IPS-20b (cell line): ENCODE results near the gene HPS1.

ENCODE experiments used
- H3K27ac ChIP-seq: one replicate; pipeline ENCODE4 v1.5.1; 2013; ENCODE audit warnings: low read length
- H3K27me3 ChIP-seq: 2 replicates; pipeline ENCODE4 v1.6.1; 2013; ENCODE audit warnings: mild to moderate bottlenecking, low read length, inconsistent platforms; ENCODE audit not compliant: insufficient read depth
- H3K36me3 ChIP-seq: 2 replicates; pipeline ENCODE4 v1.6.1; 2013; ENCODE audit warnings: low read depth, mild to moderate bottlenecking, inconsistent platforms, low read length, moderate library complexity; ENCODE audit not compliant: insufficient read depth
- H3K4me1 ChIP-seq: 2 replicates; pipeline ENCODE4 v1.6.1; 2013; ENCODE audit warnings: mild to moderate bottlenecking, control low read depth, inconsistent platforms, low read length, moderate library complexity; ENCODE audit not compliant: insufficient read depth
- H3K4me3 ChIP-seq: 2 replicates; pipeline ENCODE4 v1.5.1; 2013; ENCODE audit warnings: mild to moderate bottlenecking, low read length, inconsistent platforms
- H3K9ac ChIP-seq: 2 replicates; pipeline ENCODE4 v1.6.1; 2013; ENCODE audit warnings: low read depth, mild to moderate bottlenecking, inconsistent platforms, low read length, moderate library complexity
- H3K9me3 ChIP-seq: 2 replicates; pipeline ENCODE4 v1.6.1; 2013; ENCODE audit warnings: mild to moderate bottlenecking, low read depth, low read length, inconsistent platforms; ENCODE audit not compliant: insufficient read depth

Gene HPS1

DNA sequence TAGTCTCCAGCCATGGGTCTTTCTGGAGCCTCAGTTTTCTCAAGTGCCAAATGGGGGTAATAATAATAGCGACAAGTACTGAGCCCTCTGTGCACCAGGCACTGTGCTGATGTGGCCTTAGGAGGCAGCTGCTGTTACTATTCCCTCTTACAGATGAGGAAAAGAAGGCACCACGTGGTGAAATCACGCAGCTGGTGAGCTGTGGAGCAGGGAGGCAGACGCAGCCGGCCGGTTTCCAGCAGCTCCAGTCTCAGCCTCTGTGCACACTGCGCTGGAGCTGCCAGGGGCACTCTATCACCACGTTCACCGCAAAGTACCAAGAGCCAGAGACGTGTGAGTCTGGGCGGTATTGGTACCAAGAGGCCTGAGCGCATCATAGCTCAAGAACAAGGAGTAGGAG is 41.3 kb downstream of the HPS1 start:
- H3K36me3 ChIP-seq, result no peaks in the 10 kb centered on the region
- no peak overlapping the region for H3K9ac ChIP-seq
- H3K27me3 ChIP-seq, result no peaks in the 10 kb centered on the region
- H3K4me1 ChIP-seq, result no peaks in the 10 kb centered on the region
- no peak overlapping the region for H3K27ac ChIP-seq
- H3K9me3 ChIP-seq, result no peaks in the 10 kb centered on the region
- H3K4me3 ChIP-seq, result no peak overlapping the region

DNA sequence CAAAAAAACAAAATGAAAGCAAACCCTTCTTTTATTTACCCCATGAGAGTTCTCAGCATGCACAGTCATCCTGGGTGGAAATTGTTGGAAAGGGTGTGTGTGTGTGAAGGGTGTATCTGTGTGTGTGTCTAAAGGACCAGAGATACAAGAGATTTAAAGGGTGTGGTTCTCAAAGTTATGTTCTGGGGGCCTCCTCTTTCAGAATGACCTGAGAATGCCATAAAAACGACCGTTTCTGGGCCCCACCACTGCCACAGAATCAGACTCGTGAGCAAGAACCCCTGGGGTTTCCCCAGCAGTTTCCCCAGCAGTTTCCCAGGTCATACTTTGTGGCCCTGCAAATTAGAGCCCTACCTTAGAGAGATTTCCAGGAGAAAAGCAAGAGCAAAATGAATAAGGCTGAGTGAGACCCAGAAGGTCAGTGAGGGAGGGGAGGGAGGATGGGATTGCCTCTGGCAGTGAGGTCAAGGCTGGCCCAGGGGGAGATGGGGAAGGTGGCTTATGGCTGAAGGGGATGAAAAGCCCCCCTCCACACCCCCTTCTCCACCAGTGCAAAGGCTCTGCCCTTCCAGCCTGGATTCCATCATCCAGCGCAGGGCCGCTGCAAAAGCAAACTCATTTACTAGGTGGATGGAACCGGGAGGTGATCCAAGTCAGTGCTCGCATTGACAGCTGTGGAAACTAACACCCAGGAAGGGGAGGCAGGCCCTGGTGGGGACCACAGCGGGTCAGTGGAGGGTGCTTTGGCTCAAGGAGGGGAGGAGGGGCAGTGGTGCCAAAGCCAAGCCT is 42.0 kb downstream of the HPS1 start:
- no peak overlapping the region for H3K4me3 ChIP-seq
- no peak overlapping the region for H3K27ac ChIP-seq
- no peak overlapping the region for H3K9ac ChIP-seq

DNA sequence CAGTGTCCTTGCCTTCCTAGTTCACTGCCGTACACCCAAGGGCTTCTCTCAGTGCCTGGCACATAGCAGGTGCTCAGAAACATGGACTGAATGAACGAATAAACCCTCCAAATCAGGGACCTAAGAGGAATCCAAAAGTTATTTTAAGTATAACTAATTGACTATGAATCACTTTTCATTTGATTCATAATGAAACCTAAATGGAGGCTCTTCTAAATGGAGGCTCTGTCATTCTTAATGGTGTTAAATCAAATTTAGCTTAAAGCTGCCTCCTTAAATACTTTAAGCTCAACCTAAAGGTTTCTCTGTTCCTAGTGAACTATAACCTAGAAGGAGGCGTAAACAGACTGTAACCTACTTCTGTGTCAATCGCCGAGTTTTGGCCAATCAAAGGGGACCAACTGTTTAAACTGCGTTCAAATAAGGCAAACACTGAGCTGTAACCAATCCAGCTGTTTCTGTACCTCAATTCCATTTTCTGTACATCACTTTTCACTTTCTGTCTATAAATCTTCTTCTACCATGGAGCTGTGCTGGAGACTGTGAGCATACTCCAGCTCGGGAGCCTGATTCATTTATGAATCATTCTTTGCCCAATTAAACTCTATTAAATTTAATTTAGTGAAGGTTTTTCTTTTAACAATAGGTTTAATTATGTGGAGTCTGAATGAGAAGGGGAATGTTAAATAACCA is 42.8 kb downstream of the HPS1 start:
- no peak overlapping the region for H3K4me3 ChIP-seq
- H3K36me3 ChIP-seq, result no peaks in the 10 kb centered on the region
- no peak overlapping the region for H3K9ac ChIP-seq
- no peaks in the 10 kb centered on the region for H3K27me3 ChIP-seq
- no peak overlapping the region for H3K27ac ChIP-seq
- H3K4me1 ChIP-seq, result no peaks in the 10 kb centered on the region
- no peaks in the 10 kb centered on the region for H3K9me3 ChIP-seq

More for the DNA sequence above, 42.0 kb downstream of the HPS1 start:
- Histone ChIP-seq H3K27me3 (no peaks in the 10 kb centered on the region), H3K4me1 (no peaks in the 10 kb centered on the region), H3K9me3 (no peaks in the 10 kb centered on the region), H3K36me3 (no peaks in the 10 kb centered on the region)

DNA sequence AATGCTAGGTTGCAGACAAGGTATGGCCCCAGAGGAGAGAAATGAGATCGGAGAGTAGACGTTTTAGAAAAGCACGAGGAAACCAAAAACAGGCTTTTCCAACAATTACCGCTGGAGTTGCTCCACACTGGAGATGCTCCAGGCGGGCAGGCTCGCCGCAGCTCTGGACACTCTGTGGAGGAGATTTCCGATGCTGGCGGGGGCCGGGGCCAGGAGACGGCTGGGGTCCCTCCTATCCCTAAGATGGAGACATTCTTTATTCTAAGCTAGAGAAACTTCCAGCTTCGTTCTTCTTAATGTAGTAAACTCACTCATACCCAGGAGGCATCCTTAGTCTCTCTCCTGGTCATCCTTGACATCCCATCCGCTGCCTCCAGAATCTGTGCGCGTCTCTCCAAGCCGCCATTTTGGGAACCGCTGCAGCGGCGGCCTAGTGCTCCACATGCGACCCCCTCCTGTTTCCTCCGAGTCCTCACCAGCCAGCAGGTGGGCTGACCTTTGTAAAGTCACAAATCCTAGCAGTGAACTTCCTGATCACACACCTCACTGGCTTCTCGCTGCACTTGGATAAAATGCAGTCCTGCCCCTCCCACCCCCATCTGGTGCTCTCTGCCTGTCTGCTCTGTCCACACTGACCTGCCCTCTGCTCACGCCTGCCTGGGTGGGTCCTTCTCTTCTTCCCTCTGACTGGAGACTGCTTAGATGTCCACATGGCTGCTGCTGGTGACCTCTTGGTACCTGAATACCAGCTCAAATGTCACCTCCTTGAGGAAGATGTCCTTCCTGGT is 43.6 kb downstream of the HPS1 start:
- H3K27me3 ChIP-seq, result no peaks in the 10 kb centered on the region
- no peak overlapping the region for H3K9ac ChIP-seq
- H3K4me3 ChIP-seq, result no peak overlapping the region
- no peaks in the 10 kb centered on the region for H3K36me3 ChIP-seq
- H3K9me3 ChIP-seq, result no peaks in the 10 kb centered on the region
- no peak overlapping the region for H3K27ac ChIP-seq
- H3K4me1 ChIP-seq, result no peaks in the 10 kb centered on the region

DNA sequence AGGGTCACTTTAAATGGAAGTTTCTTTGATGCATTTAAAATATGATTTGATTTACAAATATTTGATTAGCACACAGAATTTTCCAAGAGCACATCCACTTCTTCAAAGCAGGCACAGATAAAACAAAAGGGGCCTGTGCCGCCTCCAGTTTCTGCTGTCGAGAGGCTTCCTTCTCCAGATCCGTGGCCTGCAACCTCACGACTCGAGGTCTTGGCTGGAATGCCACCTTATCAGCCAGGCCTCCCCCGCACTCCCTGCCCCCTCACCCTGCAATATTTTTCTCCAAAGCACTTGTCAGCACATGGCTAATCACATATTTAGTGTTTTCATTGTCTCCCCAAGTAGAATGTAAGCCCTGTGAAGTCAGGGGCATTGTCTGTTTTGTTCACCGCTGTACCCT is 44.3 kb downstream of the HPS1 start:
- no peaks in the 10 kb centered on the region for H3K36me3 ChIP-seq
- H3K4me3 ChIP-seq, result no peak overlapping the region
- H3K9me3 ChIP-seq, result no peaks in the 10 kb centered on the region
- no peak overlapping the region for H3K27ac ChIP-seq
- H3K27me3 ChIP-seq, result no peaks in the 10 kb centered on the region
- no peak overlapping the region for H3K9ac ChIP-seq
- no peaks in the 10 kb centered on the region for H3K4me1 ChIP-seq

DNA sequence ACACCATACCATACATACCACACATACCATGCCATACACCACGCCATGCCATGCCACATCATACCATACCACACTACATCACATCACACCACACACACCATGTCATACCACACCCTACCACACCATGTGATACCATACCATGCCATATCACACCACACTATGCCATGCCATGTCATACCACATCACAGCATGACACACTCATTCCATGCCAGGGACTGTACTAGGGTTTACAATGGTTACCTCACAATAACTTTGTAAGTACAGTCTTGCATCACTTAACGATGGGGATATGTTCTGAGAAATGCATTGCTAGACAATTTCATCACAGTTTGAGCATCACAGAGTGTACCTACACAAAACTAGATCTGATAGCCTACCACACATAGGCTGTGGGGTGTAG is 46.3 kb downstream of the HPS1 start:
- no peaks in the 10 kb centered on the region for H3K27me3 ChIP-seq
- H3K4me1 ChIP-seq, result no peaks in the 10 kb centered on the region
- H3K27ac ChIP-seq, result no peak overlapping the region
- no peaks in the 10 kb centered on the region for H3K9me3 ChIP-seq
- no peak overlapping the region for H3K4me3 ChIP-seq
- H3K9ac ChIP-seq, result no peak overlapping the region
- no peaks in the 10 kb centered on the region for H3K36me3 ChIP-seq

DNA sequence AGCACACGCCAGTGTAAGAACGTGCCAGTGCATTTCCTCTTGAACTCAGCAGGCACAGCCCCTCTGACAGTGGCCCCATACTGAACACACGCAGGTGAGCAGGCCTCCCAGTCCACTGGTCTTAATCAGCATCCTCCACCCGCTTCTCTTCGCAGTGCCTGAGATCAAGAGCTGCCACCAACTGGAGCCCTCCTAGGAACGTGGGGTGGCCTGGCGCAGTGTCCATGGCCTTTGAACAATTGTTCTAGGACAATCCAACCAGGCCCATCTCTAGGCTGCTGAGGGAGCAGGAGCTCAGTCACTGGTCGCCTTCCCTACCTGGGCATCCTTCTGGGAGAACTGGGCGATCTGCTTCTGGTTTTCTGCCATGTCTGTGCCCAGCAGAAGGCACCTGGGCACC is 47.0 kb downstream of the HPS1 start:
- no peaks in the 10 kb centered on the region for H3K27me3 ChIP-seq
- no peak overlapping the region for H3K4me3 ChIP-seq
- H3K9ac ChIP-seq, result no peak overlapping the region
- no peaks in the 10 kb centered on the region for H3K9me3 ChIP-seq
- H3K36me3 ChIP-seq, result no peaks in the 10 kb centered on the region
- H3K4me1 ChIP-seq, result no peaks in the 10 kb centered on the region
- H3K27ac ChIP-seq, result no peak overlapping the region

DNA sequence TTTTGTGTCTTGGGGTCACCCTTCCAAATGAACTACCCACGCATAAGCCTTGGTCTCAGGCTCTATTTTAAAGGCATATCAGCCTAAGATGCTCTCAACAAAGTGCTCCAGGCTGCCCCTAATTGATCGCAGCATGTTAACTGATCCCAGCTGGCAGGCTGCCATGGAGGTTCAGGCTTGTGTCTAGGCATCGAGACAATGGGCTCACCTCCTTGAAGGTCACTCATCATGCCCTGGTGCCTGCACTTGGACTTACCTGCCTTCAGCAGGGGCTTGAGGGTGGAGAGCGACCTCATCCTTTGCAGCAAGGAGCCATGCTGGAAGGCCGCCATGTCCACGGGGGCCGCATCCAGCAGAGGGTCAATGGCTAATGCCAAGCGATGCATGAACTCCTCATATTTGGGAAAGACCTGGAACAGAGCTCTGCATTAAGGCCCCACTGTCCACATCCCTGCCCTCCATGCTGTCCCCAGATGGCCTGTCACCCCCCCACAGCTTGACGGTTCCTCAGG is 49.6 kb downstream of the HPS1 start:
- Histone ChIP-seq H3K9ac (no peak overlapping the region), H3K27ac (no peak overlapping the region), H3K4me3 (no peak overlapping the region), H3K36me3 (no peaks in the 10 kb centered on the region), H3K9me3 (no peaks in the 10 kb centered on the region), H3K27me3 (no peaks in the 10 kb centered on the region), H3K4me1 (no peaks in the 10 kb centered on the region)

DNA sequence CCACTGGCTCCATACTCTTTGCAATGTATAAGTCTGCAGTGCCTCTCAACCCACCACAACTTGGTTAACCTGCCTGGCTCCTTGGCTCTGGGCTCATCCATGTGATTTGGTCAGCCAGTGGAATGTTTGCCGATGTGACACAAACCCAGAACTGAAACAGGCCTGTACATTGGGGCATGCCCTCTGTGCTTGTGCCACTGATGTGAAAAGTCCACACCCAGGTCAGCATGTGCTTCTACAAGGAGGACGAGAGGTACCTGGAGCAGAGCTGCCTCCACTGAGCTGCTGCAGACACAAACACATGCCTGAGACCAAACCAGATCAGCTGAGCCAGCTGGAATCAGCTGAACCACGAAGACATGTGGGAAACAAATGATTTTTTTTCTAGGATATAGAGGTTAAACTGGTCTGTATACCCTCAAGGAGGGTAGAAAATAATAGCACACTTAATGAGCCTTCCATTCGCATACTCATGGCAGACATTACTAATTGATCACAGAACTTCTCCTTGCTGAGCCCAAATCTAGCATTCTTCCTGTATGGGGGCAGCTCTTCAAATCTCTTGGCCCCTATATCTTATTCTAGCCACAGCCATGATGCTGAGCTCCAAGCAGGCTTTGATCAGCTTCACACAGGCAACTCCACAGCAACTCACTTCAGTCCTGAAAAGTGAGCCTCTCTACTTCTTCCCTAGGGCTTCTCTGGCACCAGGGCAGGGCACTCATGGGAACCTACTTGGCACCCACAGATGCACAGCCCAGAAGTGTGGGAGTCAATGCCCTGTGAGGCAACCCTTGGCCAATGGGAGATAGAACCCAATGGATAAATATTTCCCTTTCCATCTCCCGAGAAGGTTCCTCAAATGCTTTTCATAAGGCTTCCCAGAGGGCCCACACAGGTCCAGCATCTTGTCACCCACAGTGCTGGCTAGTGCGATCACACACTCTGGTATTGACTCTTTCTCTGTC is 50.4 kb downstream of the HPS1 start:
- H3K4me3 ChIP-seq, result no peak overlapping the region
- no peak overlapping the region for H3K27ac ChIP-seq
- no peaks in the 10 kb centered on the region for H3K27me3 ChIP-seq
- H3K4me1 ChIP-seq, result no peaks in the 10 kb centered on the region
- H3K9me3 ChIP-seq, result no peaks in the 10 kb centered on the region
- H3K9ac ChIP-seq, result no peak overlapping the region
- H3K36me3 ChIP-seq, result no peaks in the 10 kb centered on the region

DNA sequence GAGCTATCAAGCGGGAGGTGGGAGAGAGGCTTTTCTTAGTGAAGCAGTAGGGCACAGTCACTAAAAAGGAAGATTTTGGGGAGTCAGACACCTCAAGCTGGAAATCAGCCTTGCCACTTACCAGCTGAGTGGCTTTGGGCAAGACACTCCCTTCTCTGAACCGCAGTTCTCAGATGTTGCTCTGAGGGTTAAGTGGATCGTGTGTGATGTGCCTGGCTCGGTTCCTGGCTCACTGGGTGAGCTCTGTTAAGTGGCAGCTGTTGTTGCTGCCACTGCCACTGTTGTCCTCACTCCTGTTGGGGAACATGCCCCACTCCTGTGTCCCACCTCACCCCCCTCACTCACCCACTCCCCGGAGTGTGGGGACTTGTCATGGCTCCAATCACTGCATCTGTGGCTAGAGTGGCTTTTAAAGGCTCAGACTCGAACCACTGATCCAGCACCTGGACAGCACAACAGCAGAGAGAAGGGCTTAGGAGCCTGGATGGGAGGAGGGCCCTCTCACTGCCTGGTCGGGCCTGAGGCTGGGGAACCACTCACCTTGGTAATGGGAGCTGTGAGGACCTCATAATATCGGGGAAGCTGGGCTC is 51.8 kb downstream of the HPS1 start:
- no peak overlapping the region for H3K9ac ChIP-seq
- H3K27ac ChIP-seq, result no peak overlapping the region
- H3K4me1 ChIP-seq, result no peaks in the 10 kb centered on the region
- no peaks in the 10 kb centered on the region for H3K9me3 ChIP-seq
- H3K36me3 ChIP-seq, result no peaks in the 10 kb centered on the region
- H3K27me3 ChIP-seq, result no peaks in the 10 kb centered on the region
- H3K4me3 ChIP-seq, result no peak overlapping the region
